ENCODE measurements around the gene OR4E2. TPM values are rescaled to one million over a fixed set of nuclear protein-coding genes. Genes with fewer than 3 reads are reported as not detected.

Gene OR4E2
- polyA plus RNA-seq, 1 donor from 2014 or later = not detected

GRCh38 chr14:21680072-21680471 is 26.4 kb downstream of the OR4E2 start:
- no peaks in the 10 kb centered on the region for H3F3A ChIP-seq (ENCODE audit: insufficient read depth, low read length, poor library complexity, severe bottlenecking)
- no peaks in the 10 kb centered on the region for H3K36me3 ChIP-seq (ENCODE audit: insufficient read depth, low read length)
- H3K9ac ChIP-seq (ENCODE audit: low read length) = no peak overlapping the region
- no peaks in the 10 kb centered on the region for H3K9me2 ChIP-seq (ENCODE audit: insufficient read depth, low read length)
- no peaks in the 10 kb centered on the region for H4K20me1 ChIP-seq (ENCODE audit: insufficient read depth)
- no peaks in the 10 kb centered on the region for H3K27me3 ChIP-seq (ENCODE audit: insufficient read depth, low read depth, low read length)
- H3K27ac ChIP-seq (ENCODE audit: low read length) = no peak overlapping the region
- H3K4me2 ChIP-seq (ENCODE audit: low read length) = no peak overlapping the region
- H3K79me2 ChIP-seq (replicated peaks; ENCODE audit: insufficient read depth, low read length) = no peaks in the 10 kb centered on the region
- TF ChIP-seq TAF1 (IDR thresholded peaks at IDR 0.05; ENCODE audit: low read depth) (no peak), RAD21 (conservative IDR thresholded peaks at IDR 0.05) (no peak), MXI1 (conservative IDR thresholded peaks at IDR 0.05; ENCODE audit: poor library complexity, severe bottlenecking) (no peak), EP300 (conservative IDR thresholded peaks at IDR 0.05; ENCODE audit: poor library complexity, severe bottlenecking) (no peak), CTCF (IDR thresholded peaks at IDR 0.05; ENCODE audit: poor library complexity, severe bottlenecking) (no peak), SMC3 (conservative IDR thresholded peaks at IDR 0.05; ENCODE audit: poor library complexity) (no peak), POLR2AphosphoS5 (IDR thresholded peaks at IDR 0.05) (no peak), EZH2 (IDR thresholded peaks at IDR 0.05; ENCODE audit: borderline replicate concordance, insufficient read depth, low read length, poor library complexity, severe bottlenecking) (no peak)
- TF ChIP-seq, protein P1, sequence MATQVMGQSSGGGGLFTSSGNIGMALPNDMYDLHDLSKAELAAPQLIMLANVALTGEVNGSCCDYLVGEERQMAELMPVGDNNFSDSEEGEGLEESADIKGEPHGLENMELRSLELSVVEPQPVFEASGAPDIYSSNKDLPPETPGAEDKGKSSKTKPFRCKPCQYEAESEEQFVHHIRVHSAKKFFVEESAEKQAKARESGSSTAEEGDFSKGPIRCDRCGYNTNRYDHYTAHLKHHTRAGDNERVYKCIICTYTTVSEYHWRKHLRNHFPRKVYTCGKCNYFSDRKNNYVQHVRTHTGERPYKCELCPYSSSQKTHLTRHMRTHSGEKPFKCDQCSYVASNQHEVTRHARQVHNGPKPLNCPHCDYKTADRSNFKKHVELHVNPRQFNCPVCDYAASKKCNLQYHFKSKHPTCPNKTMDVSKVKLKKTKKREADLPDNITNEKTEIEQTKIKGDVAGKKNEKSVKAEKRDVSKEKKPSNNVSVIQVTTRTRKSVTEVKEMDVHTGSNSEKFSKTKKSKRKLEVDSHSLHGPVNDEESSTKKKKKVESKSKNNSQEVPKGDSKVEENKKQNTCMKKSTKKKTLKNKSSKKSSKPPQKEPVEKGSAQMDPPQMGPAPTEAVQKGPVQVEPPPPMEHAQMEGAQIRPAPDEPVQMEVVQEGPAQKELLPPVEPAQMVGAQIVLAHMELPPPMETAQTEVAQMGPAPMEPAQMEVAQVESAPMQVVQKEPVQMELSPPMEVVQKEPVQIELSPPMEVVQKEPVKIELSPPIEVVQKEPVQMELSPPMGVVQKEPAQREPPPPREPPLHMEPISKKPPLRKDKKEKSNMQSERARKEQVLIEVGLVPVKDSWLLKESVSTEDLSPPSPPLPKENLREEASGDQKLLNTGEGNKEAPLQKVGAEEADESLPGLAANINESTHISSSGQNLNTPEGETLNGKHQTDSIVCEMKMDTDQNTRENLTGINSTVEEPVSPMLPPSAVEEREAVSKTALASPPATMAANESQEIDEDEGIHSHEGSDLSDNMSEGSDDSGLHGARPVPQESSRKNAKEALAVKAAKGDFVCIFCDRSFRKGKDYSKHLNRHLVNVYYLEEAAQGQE (IDR thresholded peaks at IDR 0.05; ENCODE audit: borderline replicate concordance) = no peak
- no peak overlapping the region for H2AFZ ChIP-seq (ENCODE audit: low read depth, low read length)
- no peaks in the 10 kb centered on the region for H3K9me3 ChIP-seq (ENCODE audit: low read length)
- H3K4me3 ChIP-seq (ENCODE audit: low read length) = no peak overlapping the region

- no peaks in the 10 kb centered on the region for H3K9me3 ChIP-seq (ENCODE audit: low read length)
Measured at GRCh38 chr14:21686468-21686867, 32.8 kb downstream of the OR4E2 start.

More at GRCh38 chr14:21686468-21686867, 32.8 kb downstream of the OR4E2 start:
- Histone ChIP-seq H4K20me1 (ENCODE audit: insufficient read depth) (no peaks in the 10 kb centered on the region), H2AFZ (ENCODE audit: low read depth, low read length) (no peak overlapping the region), H3K9ac (ENCODE audit: low read length) (no peak overlapping the region), H3F3A (ENCODE audit: insufficient read depth, low read length, poor library complexity, severe bottlenecking) (no peaks in the 10 kb centered on the region), H3K27ac (ENCODE audit: low read length) (no peak overlapping the region), H3K4me3 (ENCODE audit: low read length) (no peak overlapping the region), H3K4me2 (ENCODE audit: low read length) (no peak overlapping the region), H3K36me3 (ENCODE audit: insufficient read depth, low read length) (no peaks in the 10 kb centered on the region), H3K79me2 (replicated peaks; ENCODE audit: insufficient read depth, low read length) (no peaks in the 10 kb centered on the region), H3K27me3 (ENCODE audit: insufficient read depth, low read depth, low read length) (no peaks in the 10 kb centered on the region), H3K9me2 (ENCODE audit: insufficient read depth, low read length) (no peaks in the 10 kb centered on the region)
- TF ChIP-seq TAF1 (IDR thresholded peaks at IDR 0.05; ENCODE audit: low read depth) (no peak), EP300 (conservative IDR thresholded peaks at IDR 0.05; ENCODE audit: poor library complexity, severe bottlenecking) (no peak), RAD21 (conservative IDR thresholded peaks at IDR 0.05) (no peak)
- TF ChIP-seq, protein P1 (IDR thresholded peaks at IDR 0.05; ENCODE audit: borderline replicate concordance) = no peak

Data from neural cell (in vitro differentiated cells).